ENCODE data around the gene GALNT2. TPM values are rescaled to one million over a fixed set of nuclear protein-coding genes. Genes with fewer than 3 reads are reported as not detected.

Gene GALNT2
- total and polyA plus RNA-seq, 5 donors: 27.4 to 45.5 (median 38.8) TPM

DNA sequence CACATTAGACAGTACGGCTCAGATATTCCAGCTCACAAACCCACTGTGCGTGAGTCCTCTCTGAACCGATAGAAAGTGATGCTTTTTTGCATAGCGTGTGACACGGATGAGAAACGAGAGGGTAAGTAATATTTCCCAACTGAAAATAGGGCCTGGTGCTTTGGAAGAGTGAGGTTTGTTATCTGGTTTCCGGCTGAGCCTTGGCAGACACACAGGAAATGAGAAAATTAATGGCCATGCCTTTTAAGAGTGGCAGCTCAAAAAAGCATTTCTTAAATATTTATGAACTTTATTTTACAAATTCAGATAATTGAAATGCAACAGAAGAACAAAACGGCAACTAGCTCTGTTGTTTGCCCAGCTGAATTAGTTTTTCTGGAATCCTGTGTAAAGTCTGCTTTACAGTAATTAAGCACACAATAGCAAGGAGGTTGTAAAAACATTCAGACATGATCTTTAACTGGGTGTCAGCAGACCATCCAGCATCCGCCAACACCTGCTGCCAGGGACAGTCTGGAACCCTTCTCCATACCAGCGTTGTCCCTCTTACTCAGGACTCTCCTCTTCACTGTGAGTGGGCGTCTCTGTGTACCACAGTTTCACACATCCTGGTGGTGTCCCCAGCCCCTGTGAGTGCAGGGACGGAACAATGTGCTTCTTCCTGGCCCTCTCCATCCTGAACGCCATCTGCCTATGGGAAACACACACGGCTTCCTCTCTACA lies 203.7 kb downstream of the GALNT2 start:
- H3K4me1 ChIP-seq (ENCODE audit: control insufficient read depth, insufficient read depth, low read length): peaks cover 4% of the 10 kb centered on the region
- H3K9me3 ChIP-seq (ENCODE audit: control insufficient read depth, low read length): no peaks in the 10 kb centered on the region
- peak overlapping the region; percentile 30 for H3K27ac ChIP-seq (ENCODE audit: low read length)
- DNase-seq (no peak), ATAC-seq (peak; percentile 44 to 61)
- H3K4me3 ChIP-seq (ENCODE audit: low read length): no peak overlapping the region
- intact Hi-C loops (cut with DNase I): no loop called here
- no peaks in the 10 kb centered on the region for H3K27me3 ChIP-seq (ENCODE audit: control insufficient read depth, insufficient read depth)
- whole genome bisulfite sequencing: 19% methylated on average over 14 of the region's 14 CpGs

DNA sequence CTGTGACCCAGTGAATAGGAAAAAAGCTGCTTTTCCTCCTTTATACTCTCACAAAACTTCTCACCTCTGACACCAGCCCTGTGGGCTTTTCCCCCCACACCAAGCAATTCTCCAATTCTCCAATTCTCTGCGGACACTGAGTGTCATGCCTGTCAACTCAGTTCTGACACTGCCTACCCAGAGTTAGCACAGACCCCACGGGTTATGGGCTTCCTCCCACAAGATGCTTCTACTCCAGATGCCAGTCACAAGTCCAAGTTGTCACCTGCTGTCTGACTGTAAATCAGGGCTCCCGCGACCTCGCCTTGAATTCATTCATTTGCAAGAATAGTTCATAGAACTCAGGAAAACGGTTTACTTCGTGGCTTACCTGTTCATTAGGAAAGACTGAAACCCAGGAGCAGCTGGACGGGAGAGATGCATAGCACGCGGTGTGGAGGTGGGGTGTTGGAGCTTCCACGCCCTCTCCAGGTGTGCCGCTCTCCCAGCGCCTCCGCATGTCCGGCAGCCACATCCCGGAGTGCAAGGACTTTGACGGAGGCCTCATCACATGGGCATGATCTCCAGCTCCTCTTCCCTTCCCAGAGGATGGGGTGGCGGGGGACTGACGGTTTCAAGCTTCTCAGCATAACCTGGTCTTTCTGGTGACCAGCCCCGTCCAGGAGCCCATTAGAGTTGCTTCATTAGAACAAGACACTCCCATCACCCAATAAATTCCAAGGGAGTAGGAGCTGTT lies 204.4 kb downstream of the GALNT2 start:
- 90% methylated on average over 20 of the region's 20 CpGs for WGBS
- Histone ChIP-seq H3K27ac (ENCODE audit: low read length) (peak overlapping the region; percentile 6), H3K4me1 (ENCODE audit: control insufficient read depth, insufficient read depth, low read length) (peaks cover 4% of the 10 kb centered on the region), H3K9me3 (ENCODE audit: control insufficient read depth, low read length) (no peaks in the 10 kb centered on the region), H3K4me3 (ENCODE audit: low read length) (no peak overlapping the region), H3K27me3 (ENCODE audit: control insufficient read depth, insufficient read depth) (no peaks in the 10 kb centered on the region)
- DNase-seq: no peak
- ATAC-seq: no peak
- intact Hi-C loops (cut with DNase I): no loop called here

DNA sequence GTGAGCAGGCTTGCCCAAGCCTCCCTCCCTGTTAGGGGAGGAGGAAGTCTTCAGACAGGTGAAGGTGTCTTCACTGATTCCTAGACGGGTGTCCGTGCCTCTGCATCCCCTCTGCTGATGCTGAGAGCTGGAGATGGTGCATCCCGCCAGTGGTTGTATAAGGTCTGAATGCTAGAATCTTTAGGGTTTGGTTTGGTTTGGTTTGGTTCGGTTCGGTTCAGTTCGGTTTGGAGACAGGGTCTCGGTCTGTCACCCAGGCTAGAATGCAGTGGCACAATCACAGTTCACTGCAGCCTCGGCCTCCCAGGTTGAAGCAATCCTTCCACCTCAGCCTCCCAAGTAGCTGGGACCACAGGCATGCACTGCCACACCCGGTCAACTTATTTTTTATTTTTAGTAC lies 205.5 kb downstream of the GALNT2 start:
- no peak overlapping the region for H3K4me3 ChIP-seq (ENCODE audit: low read length)
- ATAC-seq (no peak), DNase-seq (no peak)
- no peak overlapping the region for H3K27ac ChIP-seq (ENCODE audit: low read length)
- no peaks in the 10 kb centered on the region for H3K27me3 ChIP-seq (ENCODE audit: control insufficient read depth, insufficient read depth)
- intact Hi-C loops (cut with DNase I): no loop called here
- no peaks in the 10 kb centered on the region for H3K9me3 ChIP-seq (ENCODE audit: control insufficient read depth, low read length)
- 95% methylated on average over 9 of the region's 9 CpGs for whole genome bisulfite sequencing
- H3K4me1 ChIP-seq (ENCODE audit: control insufficient read depth, insufficient read depth, low read length): peaks cover 2% of the 10 kb centered on the region

DNA sequence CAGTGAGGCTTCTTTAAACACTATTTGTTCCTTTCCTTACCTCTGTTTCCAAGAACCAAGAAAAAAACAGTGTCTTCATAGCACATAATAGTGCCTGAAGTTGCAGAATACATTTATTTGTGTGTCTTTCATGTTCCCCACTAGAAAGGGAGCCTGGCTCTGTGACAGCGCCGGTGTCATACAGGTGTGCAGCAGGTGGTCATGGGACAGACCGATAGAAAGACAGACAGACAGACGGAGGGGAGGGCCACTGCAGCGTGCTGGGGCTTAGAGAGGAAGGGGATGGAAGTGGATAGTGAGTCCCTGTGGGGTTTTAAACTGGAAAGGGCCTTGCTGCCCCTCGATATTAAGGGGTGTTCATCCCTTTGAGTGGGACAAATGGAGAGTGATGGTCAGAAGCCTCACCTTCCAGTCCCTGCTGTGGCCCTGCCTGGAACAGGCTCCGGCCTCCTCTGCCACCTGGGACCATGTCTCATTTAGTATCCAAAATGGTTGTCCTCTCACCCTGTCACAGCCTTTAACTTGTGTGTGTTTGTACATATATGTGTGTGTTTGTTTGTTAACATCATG lies 206.2 kb downstream of the GALNT2 start:
- no peak for ATAC-seq
- intact Hi-C loops (cut with DNase I): no loop called here
- no peaks in the 10 kb centered on the region for H3K9me3 ChIP-seq (ENCODE audit: control insufficient read depth, low read length)
- H3K4me3 ChIP-seq (ENCODE audit: low read length): no peak overlapping the region
- H3K27me3 ChIP-seq (ENCODE audit: control insufficient read depth, insufficient read depth): no peaks in the 10 kb centered on the region
- no peak for DNase-seq
- WGBS: 83% methylated on average over 7 of the region's 7 CpGs
- no peak overlapping the region for H3K27ac ChIP-seq (ENCODE audit: low read length)
- peaks cover 2% of the 10 kb centered on the region for H3K4me1 ChIP-seq (ENCODE audit: control insufficient read depth, insufficient read depth, low read length)

DNA sequence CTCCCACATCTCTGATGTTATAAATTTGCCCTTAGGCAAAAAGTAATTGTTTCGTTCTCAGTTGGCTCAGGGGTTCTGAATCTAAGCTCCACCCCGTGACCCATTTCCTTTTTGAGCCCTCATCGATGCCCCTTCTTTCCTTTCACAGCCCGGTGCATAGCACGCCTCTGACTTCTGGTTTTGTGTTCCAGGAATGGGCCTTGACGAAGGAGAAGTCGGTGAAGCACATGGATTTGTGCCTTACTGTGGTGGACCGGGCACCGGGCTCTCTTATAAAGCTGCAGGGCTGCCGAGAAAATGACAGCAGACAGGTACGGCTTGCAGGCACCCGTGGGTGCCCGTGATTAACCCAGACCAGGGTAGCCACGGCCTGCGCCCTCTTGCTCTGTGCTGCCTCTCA lies 207.2 kb downstream of the GALNT2 start:
- intact Hi-C loops (cut with DNase I): no loop called here
- 73% methylated on average over 15 of the region's 15 CpGs for WGBS
- ATAC-seq: peak; percentile 18 to 48
- H3K4me1 ChIP-seq (ENCODE audit: control insufficient read depth, insufficient read depth, low read length): peaks cover 2% of the 10 kb centered on the region
- H3K27ac ChIP-seq (ENCODE audit: low read length): no peak overlapping the region
- H3K4me3 ChIP-seq (ENCODE audit: low read length): no peak overlapping the region
- no peak for DNase-seq
- no peaks in the 10 kb centered on the region for H3K9me3 ChIP-seq (ENCODE audit: control insufficient read depth, low read length)
- H3K27me3 ChIP-seq (ENCODE audit: control insufficient read depth, insufficient read depth): no peaks in the 10 kb centered on the region

DNA sequence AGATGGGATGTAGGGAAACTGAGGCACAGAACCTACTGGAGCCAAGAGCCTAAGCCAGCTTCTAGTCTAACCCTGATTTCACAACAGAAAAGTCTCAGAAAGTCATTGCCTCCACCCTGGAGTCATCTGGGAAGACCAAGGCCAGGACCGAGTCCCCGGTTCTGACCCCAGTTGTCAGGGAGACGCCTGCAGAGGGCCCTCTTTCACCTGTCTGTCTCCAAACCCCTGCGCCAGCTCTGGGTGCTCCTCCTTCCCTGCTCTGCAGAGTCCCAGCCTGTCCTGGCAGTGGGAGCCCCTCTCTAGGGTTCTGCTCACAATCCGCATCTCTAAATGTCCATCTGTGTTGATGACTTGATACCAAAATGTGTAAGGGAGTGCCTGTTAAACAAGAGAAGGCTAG lies 209.4 kb downstream of the GALNT2 start:
- 97% methylated on average over 5 of the region's 5 CpGs for WGBS
- ATAC-seq: no peak

DNA sequence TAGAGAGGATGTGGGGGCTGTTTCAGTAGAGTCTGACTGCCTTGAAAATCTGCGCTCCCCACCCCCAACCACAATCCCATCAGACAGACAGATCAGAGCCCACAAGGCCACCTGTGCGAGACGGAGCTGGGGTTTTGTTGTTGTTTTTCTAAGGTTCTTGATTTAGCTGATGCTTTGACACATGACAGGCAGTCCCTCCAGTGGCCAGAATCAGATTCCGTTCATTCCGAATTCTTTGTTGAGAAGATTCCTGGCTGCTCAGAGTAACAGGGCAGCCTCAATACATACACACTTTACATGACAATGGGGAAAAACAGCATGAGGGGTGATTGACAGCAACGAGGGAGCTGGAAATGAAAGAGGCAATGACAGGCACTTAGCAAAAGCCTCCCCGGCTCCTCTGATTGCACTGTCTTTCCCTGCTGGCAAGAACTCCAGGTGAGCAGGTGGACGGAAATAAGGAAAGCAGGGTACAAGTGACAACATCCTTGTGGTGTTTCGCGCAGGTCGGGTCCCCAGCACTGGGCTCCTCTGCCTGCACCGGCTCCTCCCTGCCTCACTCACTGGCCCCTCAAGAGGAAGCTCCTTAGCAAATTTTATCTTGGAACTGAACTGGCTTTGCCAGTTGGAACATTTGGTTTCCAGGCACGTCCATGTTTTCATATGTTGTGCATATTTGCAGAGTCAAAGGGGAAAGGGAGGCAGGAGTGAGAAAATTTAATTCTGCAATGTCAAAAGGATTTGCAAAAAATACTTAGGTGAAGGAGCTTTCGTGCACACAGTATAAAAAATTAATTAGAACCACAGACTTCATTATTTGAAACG lies 210.4 kb downstream of the GALNT2 start:
- H3K4me1 ChIP-seq (ENCODE audit: control insufficient read depth, insufficient read depth, low read length): no peaks in the 10 kb centered on the region
- ATAC-seq (no peak), DNase-seq (no peak)
- H3K4me3 ChIP-seq (ENCODE audit: low read length): no peak overlapping the region
- intact Hi-C loops (cut with DNase I): no loop called here
- 50% methylated on average over 15 of the region's 15 CpGs for WGBS
- no peak overlapping the region for H3K27ac ChIP-seq (ENCODE audit: low read length)
- no peaks in the 10 kb centered on the region for H3K27me3 ChIP-seq (ENCODE audit: control insufficient read depth, insufficient read depth)
- H3K9me3 ChIP-seq (ENCODE audit: control insufficient read depth, low read length): no peaks in the 10 kb centered on the region

More for the DNA sequence above, 209.4 kb downstream of the GALNT2 start:
- intact Hi-C loops (cut with DNase I): no loop called here
- no peak overlapping the region for H3K4me3 ChIP-seq (ENCODE audit: low read length)
- no peak overlapping the region for H3K27ac ChIP-seq (ENCODE audit: low read length)
- H3K27me3 ChIP-seq (ENCODE audit: control insufficient read depth, insufficient read depth): no peaks in the 10 kb centered on the region
- H3K9me3 ChIP-seq (ENCODE audit: control insufficient read depth, low read length): no peaks in the 10 kb centered on the region
- DNase-seq: no peak
- H3K4me1 ChIP-seq (ENCODE audit: control insufficient read depth, insufficient read depth, low read length): no peaks in the 10 kb centered on the region

DNA sequence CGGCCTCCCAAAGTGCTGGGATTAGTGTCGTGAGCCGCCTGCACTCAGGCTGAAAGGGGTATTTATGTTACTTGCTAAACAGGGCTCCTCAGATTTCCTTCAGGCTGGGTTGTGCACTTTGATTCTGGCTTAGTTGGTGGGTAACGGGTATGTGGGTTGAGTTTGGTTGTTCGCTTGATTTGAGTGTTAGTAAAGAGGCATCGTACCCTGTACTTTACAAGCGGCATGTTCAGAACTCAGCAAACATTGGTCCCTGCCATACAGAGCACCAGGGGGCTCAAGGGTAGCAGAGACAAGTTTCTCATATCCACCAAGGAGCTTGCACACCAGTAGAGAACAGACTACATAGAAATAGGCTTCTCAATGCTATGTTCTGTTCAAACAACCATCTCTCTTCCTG lies 211.3 kb downstream of the GALNT2 start:
- WGBS: 97% methylated on average over 7 of the region's 7 CpGs
- ATAC-seq (no peak), DNase-seq (no peak)
- Histone ChIP-seq H3K27me3 (ENCODE audit: control insufficient read depth, insufficient read depth) (no peaks in the 10 kb centered on the region), H3K4me1 (ENCODE audit: control insufficient read depth, insufficient read depth, low read length) (no peaks in the 10 kb centered on the region), H3K9me3 (ENCODE audit: control insufficient read depth, low read length) (no peaks in the 10 kb centered on the region), H3K27ac (ENCODE audit: low read length) (no peak overlapping the region), H3K4me3 (ENCODE audit: low read length) (no peak overlapping the region)
- intact Hi-C loops (cut with DNase I): no loop called here

DNA sequence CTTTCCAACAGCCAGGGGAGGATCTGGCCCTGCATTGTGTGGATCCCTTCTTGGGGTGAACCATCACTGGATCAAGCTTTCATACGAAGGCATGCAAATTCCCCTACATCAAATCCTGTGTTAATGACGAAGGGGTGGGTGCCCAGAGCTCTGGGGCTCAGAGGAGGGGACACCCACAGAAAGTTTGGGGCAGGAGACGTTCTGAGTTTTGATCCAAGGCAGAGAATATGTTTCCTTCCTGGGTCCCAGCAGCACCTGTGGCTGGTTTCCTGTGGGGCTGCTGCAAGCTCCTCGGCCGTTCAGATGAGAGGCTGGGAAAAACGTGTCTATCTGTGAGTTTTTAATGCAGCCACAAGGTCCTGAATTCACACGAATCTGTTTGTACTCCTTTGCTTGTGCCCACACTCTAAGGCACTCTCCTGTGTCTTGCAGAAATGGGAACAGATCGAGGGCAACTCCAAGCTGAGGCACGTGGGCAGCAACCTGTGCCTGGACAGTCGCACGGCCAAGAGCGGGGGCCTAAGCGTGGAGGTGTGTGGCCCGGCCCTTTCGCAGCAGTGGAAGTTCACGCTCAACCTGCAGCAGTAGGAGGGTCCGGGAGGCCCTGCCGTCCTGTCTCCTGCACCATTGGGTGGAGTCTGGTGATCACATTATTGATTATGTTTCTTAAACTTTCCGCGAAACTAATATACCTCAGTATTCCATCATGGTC lies 212.0 kb downstream of the GALNT2 start:
- 88% methylated on average over 20 of the region's 20 CpGs for WGBS
- no peak for DNase-seq
- no peaks in the 10 kb centered on the region for H3K9me3 ChIP-seq (ENCODE audit: control insufficient read depth, low read length)
- no peak overlapping the region for H3K4me3 ChIP-seq (ENCODE audit: low read length)
- no peaks in the 10 kb centered on the region for H3K27me3 ChIP-seq (ENCODE audit: control insufficient read depth, insufficient read depth)
- H3K4me1 ChIP-seq (ENCODE audit: control insufficient read depth, insufficient read depth, low read length): no peaks in the 10 kb centered on the region
- ATAC-seq: no peak
- intact Hi-C loops (cut with DNase I): no loop called here
- no peak overlapping the region for H3K27ac ChIP-seq (ENCODE audit: low read length)

DNA sequence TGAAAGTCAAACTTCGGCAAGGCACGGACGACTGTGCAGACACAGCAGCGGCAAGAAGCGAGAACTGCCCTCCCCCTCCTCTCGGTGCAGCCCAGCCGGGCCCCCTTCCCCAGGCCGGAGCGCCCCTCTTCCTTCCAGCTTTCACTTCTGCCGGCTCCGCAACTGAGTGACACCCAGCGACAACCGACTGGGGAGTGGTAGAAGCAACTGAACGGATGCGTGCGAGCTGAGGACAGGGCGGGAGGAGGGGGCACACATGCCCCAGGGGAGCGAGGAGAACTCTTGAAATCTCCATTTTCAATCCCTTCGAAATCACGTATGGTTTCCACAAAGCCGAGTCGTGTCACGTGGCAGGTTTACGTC lies 212.5 kb downstream of the GALNT2 start:
- 94% methylated on average over 24 of the region's 24 CpGs for WGBS

More for the DNA sequence above, 212.5 kb downstream of the GALNT2 start:
- Histone ChIP-seq H3K4me3 (ENCODE audit: low read length) (no peak overlapping the region), H3K27me3 (ENCODE audit: control insufficient read depth, insufficient read depth) (no peaks in the 10 kb centered on the region), H3K27ac (ENCODE audit: low read length) (no peak overlapping the region), H3K9me3 (ENCODE audit: control insufficient read depth, low read length) (no peaks in the 10 kb centered on the region), H3K4me1 (ENCODE audit: control insufficient read depth, insufficient read depth, low read length) (no peaks in the 10 kb centered on the region)
- DNase-seq (no peak), ATAC-seq (no peak)
- intact Hi-C loops (cut with DNase I): no loop called here

Data from right cardiac atrium (tissue), 5 donors.